Sigmoid colon (tissue), 3 donors: Measurements from ENCODE around the gene CORO1C.

Source experiments
- POLR2A ChIP-seq, 2 donors: fragments of 450-650 bp; IDR thresholded peaks; one replicate each; pipeline ENCODE4 v1.6.1; 2016; ENCODE audit warnings: antibody characterized with exemption in 2 of 2, mild to moderate bottlenecking in 2 of 2, moderate library complexity in 2 of 2
- TF ChIP-seq, protein P1 (sequence below), 4 experiments: fragments of 450-650 bp in 3 of 4; fragments of 200-600 bp in 1 of 4; IDR thresholded peaks; one replicate each; pipeline ENCODE4 v1.5.1; 2016 to 2019; ENCODE audit warnings: antibody characterized with exemption in 4 of 4, mild to moderate bottlenecking in 3 of 4, moderate library complexity in 2 of 4

DNA sequence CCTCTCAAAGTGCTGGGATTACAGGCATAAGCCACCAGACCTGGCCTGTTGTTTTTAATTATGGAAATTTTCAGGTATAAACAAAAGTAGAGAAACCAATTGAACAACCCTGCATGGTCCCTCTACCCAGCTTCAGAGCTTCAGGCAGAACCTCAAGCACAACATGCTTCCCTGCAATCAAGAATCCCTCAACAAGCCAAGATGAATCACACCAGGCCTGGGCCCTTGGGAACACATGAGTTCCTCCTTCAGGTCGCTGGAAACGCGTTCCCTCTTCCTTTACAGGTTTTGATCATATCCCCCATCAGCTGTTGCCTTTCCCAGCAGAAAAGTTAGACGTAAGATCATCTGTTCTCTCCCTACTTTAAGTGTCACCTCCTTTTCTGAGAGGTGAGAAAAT lies 20.5 kb upstream of the CORO1C start:
- no peak for TF ChIP-seq POLR2A (IDR thresholded peaks at IDR 0.05)
- TF ChIP-seq, protein P1, sequence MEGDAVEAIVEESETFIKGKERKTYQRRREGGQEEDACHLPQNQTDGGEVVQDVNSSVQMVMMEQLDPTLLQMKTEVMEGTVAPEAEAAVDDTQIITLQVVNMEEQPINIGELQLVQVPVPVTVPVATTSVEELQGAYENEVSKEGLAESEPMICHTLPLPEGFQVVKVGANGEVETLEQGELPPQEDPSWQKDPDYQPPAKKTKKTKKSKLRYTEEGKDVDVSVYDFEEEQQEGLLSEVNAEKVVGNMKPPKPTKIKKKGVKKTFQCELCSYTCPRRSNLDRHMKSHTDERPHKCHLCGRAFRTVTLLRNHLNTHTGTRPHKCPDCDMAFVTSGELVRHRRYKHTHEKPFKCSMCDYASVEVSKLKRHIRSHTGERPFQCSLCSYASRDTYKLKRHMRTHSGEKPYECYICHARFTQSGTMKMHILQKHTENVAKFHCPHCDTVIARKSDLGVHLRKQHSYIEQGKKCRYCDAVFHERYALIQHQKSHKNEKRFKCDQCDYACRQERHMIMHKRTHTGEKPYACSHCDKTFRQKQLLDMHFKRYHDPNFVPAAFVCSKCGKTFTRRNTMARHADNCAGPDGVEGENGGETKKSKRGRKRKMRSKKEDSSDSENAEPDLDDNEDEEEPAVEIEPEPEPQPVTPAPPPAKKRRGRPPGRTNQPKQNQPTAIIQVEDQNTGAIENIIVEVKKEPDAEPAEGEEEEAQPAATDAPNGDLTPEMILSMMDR (IDR thresholded peaks at IDR 0.05), result no peak
